HepG2 (cell line): ENCODE measurements around the gene RNU4-1. TPM values are rescaled to one million over a fixed set of nuclear protein-coding genes. Genes with fewer than 3 reads are reported as not detected.

Source experiments
- ASH2L ChIP-seq: fragments of 300-600, 200-600 bp; sonication (generic); IDR thresholded peaks from 2 replicates; pipeline ENCODE4 v1.7.0; 2017; ENCODE audit warnings: low read depth, mild to moderate bottlenecking, moderate library complexity, mixed read lengths, low read length; ENCODE audit not compliant: insufficient read length
- CCAR2 ChIP-seq: fragments of 200-400 bp; formaldehyde crosslinking; optimal IDR thresholded peaks from 2 replicates; pipeline ENCODE3; 2018; ENCODE audit warnings: low read depth, mild to moderate bottlenecking, low read length, moderate library complexity
- CHD2 ChIP-seq: IDR thresholded peaks from 2 replicates; pipeline ENCODE4 v1.6.1; 2011; ENCODE audit warnings: low read depth, low read length, improper control_type of control experiment
- CSRNP1 ChIP-seq: sonication (generic); formaldehyde crosslinking; IDR thresholded peaks from 2 replicates; pipeline ENCODE4 v1.8.1; 2023; ENCODE audit warnings: mild to moderate bottlenecking, missing genetic modification reagents
- FOXA3 ChIP-seq: IDR thresholded peaks from 2 replicates; pipeline ENCODE4 v1.6.1; 2016; ENCODE audit warnings: missing genetic modification reagents, missing compliant biosample characterization
- GFI1 ChIP-seq: sonication (generic); formaldehyde crosslinking; IDR thresholded peaks from 2 replicates; pipeline ENCODE4 v1.5.0; 2020; ENCODE audit warnings: missing genetic modification reagents, mild to moderate bottlenecking, borderline replicate concordance
- HOXA9 ChIP-seq: sonication (generic); formaldehyde crosslinking; IDR thresholded peaks from 2 replicates; pipeline ENCODE4 v1.8.1; 2022; ENCODE audit warnings: missing genetic modification reagents, mild to moderate bottlenecking, moderate library complexity, borderline replicate concordance
- NR2F2 ChIP-seq: IDR thresholded peaks from 2 replicates; pipeline ENCODE4 v1.6.1; 2012; ENCODE audit warnings: low read depth, inconsistent platforms, borderline replicate concordance
- STAG1 ChIP-seq: sonication (generic); formaldehyde crosslinking; IDR thresholded peaks from 2 replicates; pipeline ENCODE4 v1.4.0; 2020; ENCODE audit warnings: missing genetic modification reagents
- ZBTB34 ChIP-seq: sonication (generic); formaldehyde crosslinking; IDR thresholded peaks from 2 replicates; pipeline ENCODE4 v1.8.0; 2022; ENCODE audit warnings: mild to moderate bottlenecking, missing genetic modification reagents
- ZEB1 ChIP-seq: IDR thresholded peaks from 2 replicates; pipeline ENCODE4 v1.6.1; 2012; ENCODE audit warnings: mild to moderate bottlenecking, low read depth, inconsistent platforms; ENCODE audit not compliant: insufficient replicate concordance
- ZNF792 ChIP-seq: IDR thresholded peaks from 2 replicates; pipeline ENCODE4 v1.6.1; 2016
- polyA plus RNA-seq, 8 experiments: library from polyadenylated mRNA; depleted of rRNA in 3 of 8; stranded (reverse) in 7 of 8; unstranded in 1 of 8; fragments of >200 nt; fragmentation: Illumina TruSeq in 4 of 8; extraction: Trizol in 4 of 8; gene quantifications; 2 replicates each; pipeline versions ENCODE4 v1.2.1 to v1.2.3, GENCODE V29; 2011 to 2016; ENCODE audit warnings: low read depth in 4 of 8, missing spikeins in 1 of 8, mixed read lengths in 1 of 8; ENCODE audit not compliant: insufficient read depth in 1 of 8
- total RNA-seq, 5 experiments: library from RNA; depleted of rRNA; stranded (reverse); fragments of >200 nt; fragmentation: Illumina TruSeq; extraction: Trizol; gene quantifications; 2 replicates each; pipeline ENCODE4 v1.2.3, GENCODE V29; 2016; ENCODE audit warnings: low read depth in 1 of 5
- TF ChIP-seq, protein P1 (sequence below): sonication (generic); formaldehyde crosslinking; IDR thresholded peaks from 2 replicates; pipeline ENCODE4 v1.5.0; 2020; ENCODE audit warnings: mild to moderate bottlenecking, missing genetic modification reagents, moderate library complexity
- TF ChIP-seq, protein P2 (sequence below): sonication (generic); formaldehyde crosslinking; IDR thresholded peaks from 2 replicates; pipeline ENCODE4 v1.4.0; 2020; ENCODE audit warnings: missing genetic modification reagents

The RNU4-1 gene
- total and polyA plus RNA-seq, 2 of the 13 experiments (the other 11 are each of a cell fraction or from before 2014, with no cell fraction given) = 7,407 TPM; not detected in 1

DNA sequence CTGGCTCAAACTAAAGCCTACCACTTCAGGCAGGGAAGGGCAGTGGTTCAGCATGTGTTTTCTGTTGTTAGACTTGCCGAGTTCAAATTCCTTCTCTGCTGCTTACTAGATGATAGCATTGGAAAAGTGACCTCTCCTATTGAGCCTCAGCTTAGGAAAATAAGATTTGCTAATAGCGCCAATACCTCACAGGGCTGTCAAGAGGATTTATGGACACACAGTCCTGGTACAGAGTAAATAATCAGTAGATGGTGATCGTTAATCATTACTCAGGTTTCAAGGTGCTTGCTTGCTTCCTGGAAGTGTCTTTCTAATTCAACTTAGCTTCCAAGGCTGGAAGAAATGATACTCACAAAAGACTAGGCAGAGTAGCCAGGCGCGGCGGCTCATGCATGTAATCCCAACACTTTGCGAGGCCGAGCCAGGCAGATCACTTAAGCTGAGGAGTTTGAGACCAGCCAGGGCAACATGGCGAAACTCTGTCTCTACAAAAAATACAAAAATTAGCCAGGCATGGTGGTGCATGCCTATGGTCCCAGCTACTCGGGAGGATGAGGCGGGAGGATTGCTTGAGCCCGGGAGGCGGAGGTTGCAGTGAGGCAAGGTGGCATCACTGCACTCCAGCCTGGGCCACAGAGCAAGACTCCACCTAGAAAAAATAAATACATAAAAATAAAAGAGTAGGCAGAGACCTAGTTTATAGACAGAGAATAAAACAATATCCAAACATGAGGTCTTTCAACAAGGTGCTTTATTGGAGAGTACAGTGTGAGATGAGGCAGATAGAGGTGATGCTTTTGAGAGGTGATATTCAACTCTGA, 28.6 kb upstream of the RNU4-1 start (continued):
- TF ChIP-seq ZBTB34 = peak; percentile 51; the same call in 1 of the 2 replicates
- TF ChIP-seq HOXA9 (CRISPR knock-in tag) = peak; percentile 99
- TF ChIP-seq STAG1 (CRISPR knock-in tag) = 0 out of 2 replicates have a peak, but pooled peaks have one; percentile 12
- TF ChIP-seq NR2F2 = 0 out of 2 replicates have a peak, but pooled peaks have one; percentile 17
- TF ChIP-seq FOXA3 = peak; percentile 79
- no peak for TF ChIP-seq ASH2L
- TF ChIP-seq CHD2 = no peak
- TF ChIP-seq GFI1 (CRISPR knock-in tag) = peak; percentile 54; the same call in 1 of the 2 replicates
- TF ChIP-seq CCAR2 = no peak
- TF ChIP-seq ZEB1 = no peak
- 0 out of 2 replicates have a peak, but pooled peaks have one; percentile 19 for TF ChIP-seq CSRNP1
- TF ChIP-seq, protein P1, sequence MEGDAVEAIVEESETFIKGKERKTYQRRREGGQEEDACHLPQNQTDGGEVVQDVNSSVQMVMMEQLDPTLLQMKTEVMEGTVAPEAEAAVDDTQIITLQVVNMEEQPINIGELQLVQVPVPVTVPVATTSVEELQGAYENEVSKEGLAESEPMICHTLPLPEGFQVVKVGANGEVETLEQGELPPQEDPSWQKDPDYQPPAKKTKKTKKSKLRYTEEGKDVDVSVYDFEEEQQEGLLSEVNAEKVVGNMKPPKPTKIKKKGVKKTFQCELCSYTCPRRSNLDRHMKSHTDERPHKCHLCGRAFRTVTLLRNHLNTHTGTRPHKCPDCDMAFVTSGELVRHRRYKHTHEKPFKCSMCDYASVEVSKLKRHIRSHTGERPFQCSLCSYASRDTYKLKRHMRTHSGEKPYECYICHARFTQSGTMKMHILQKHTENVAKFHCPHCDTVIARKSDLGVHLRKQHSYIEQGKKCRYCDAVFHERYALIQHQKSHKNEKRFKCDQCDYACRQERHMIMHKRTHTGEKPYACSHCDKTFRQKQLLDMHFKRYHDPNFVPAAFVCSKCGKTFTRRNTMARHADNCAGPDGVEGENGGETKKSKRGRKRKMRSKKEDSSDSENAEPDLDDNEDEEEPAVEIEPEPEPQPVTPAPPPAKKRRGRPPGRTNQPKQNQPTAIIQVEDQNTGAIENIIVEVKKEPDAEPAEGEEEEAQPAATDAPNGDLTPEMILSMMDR (CRISPR knock-in tag) = 0 out of 2 replicates have a peak, but pooled peaks have one; percentile 17
- TF ChIP-seq, protein P2, sequence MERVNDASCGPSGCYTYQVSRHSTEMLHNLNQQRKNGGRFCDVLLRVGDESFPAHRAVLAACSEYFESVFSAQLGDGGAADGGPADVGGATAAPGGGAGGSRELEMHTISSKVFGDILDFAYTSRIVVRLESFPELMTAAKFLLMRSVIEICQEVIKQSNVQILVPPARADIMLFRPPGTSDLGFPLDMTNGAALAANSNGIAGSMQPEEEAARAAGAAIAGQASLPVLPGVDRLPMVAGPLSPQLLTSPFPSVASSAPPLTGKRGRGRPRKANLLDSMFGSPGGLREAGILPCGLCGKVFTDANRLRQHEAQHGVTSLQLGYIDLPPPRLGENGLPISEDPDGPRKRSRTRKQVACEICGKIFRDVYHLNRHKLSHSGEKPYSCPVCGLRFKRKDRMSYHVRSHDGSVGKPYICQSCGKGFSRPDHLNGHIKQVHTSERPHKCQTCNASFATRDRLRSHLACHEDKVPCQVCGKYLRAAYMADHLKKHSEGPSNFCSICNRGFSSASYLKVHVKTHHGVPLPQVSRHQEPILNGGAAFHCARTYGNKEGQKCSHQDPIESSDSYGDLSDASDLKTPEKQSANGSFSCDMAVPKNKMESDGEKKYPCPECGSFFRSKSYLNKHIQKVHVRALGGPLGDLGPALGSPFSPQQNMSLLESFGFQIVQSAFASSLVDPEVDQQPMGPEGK (CRISPR knock-in tag) = 0 out of 2 replicates have a peak, but pooled peaks have one; percentile 18
- TF ChIP-seq ZNF792 (CRISPR knock-in tag) = no peak; the same call in 1 of the 2 replicates
